Gastroesophageal sphincter (tissue), 4 donors: ENCODE measurements around the gene IDH3G. TPM values are rescaled to one million over a fixed set of nuclear protein-coding genes. Genes with fewer than 3 reads are reported as not detected.

ENCODE experiments used
- ATAC-seq: fragments of 150-250 bp; one replicate; pipeline ENCODE4 v1.9.1; 2016; ENCODE audit warnings: mild to moderate bottlenecking, moderate library complexity
- H3K27ac ChIP-seq, 4 donors: fragments of 200-600 bp; sonication (generic) in 3 of 4; 1 replicate in 3 of 4; 2 replicates in 1 of 4; pipeline ENCODE4 v1.5.1; 2016 to 2019
- H3K27me3 ChIP-seq: fragments of 200-600 bp; sonication (generic); one replicate; pipeline ENCODE4 v1.5.1; 2019
- H3K36me3 ChIP-seq, 2 donors: fragments of 200-600 bp; sonication (generic); one replicate each; pipeline ENCODE4 v1.5.1; 2019; ENCODE audit warnings: control low read depth in 1 of 2
- H3K4me1 ChIP-seq, 3 donors: fragments of 200-600 bp; sonication (generic); 1 replicate in 2 of 3; 2 replicates in 1 of 3; pipeline ENCODE4 v1.5.1; 2016 to 2019; ENCODE audit warnings: control low read depth in 2 of 3
- H3K4me3 ChIP-seq, 2 donors: fragments of 200-600 bp; sonication (generic); one replicate each; pipeline ENCODE4 v1.5.1; 2019; ENCODE audit warnings: mild to moderate bottlenecking in 1 of 2, moderate library complexity in 1 of 2
- H3K9me3 ChIP-seq, 3 donors: fragments of 200-600 bp; sonication (generic); one replicate each; pipeline ENCODE4 v1.5.1; 2017 to 2019; ENCODE audit warnings: control low read depth in 2 of 3
- EP300 ChIP-seq: sonication (generic); formaldehyde crosslinking; IDR thresholded peaks from one replicate; pipeline ENCODE4 v1.6.1; 2017; ENCODE audit warnings: antibody characterized with exemption, mild to moderate bottlenecking
- POLR2A ChIP-seq, 2 donors: fragments of 450-650 bp; IDR thresholded peaks; one replicate each; pipeline ENCODE4 v1.6.1; 2017; ENCODE audit warnings: antibody characterized with exemption in 2 of 2, mild to moderate bottlenecking in 2 of 2, moderate library complexity in 1 of 2
- POLR2AphosphoS5 ChIP-seq: sonication (generic); formaldehyde crosslinking; IDR thresholded peaks from one replicate; pipeline ENCODE4 v1.6.1; 2017; ENCODE audit warnings: antibody characterized with exemption
- WGBS, 2 donors: methylation state at CpG; one replicate each; pipeline ENCODE4 v1.1.5; 2018; ENCODE audit warnings: low coverage in 1 of 2; 5-methylcytosine and 5-hydroxymethylcytosine counted together
- total RNA-seq, 4 donors: library from RNA; depleted of rRNA; stranded (reverse); fragments of >200 nt; gene quantifications; one replicate each; pipeline ENCODE4 v1.1.0, GENCODE V29; 2016
- TF ChIP-seq, protein P1 (sequence below), 4 experiments: fragments of 200-600 bp in 2 of 4; fragments of 450-650 bp in 2 of 4; sonication (generic) in 1 of 4; IDR thresholded peaks; one replicate each; pipeline ENCODE4 v1.5.1; 2017 to 2019; ENCODE audit warnings: antibody characterized with exemption in 4 of 4, mild to moderate bottlenecking in 2 of 4, moderate library complexity in 2 of 4

IDH3G gene
- total RNA-seq, 4 donors from 2014 or later: 55.5 to 104 (median 59.7) TPM

DNA sequence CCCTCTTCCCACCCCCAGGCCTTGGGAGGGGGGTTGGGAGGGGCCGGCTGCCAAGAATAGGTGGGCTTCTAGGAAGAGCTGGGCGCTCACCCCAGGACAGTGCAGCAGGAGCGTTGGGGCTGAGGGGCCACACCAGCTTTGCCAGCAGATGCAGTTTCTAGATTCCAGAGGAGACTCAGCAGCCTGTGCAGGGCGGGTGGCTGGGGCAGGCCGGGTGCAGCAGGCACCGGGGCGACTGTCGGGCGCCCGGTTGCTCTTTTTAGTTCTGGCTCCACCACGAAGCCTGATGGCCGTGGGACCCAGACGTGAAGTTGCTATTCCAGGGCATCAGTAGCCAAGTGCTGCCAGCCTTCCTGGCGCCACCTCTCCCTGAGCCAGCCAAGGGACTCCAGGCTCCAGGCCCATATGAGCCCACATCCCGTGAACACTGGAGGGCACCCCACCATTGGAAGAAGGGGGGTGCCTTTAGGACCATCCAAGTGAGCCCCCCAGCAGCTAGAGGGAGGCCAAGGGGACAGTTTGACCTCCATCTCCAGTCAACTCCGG is 6.1 kb upstream of the IDH3G start:
- H3K4me3 ChIP-seq: no peak overlapping the region
- no peaks in the 10 kb centered on the region for H3K27me3 ChIP-seq
- no peak overlapping the region for H3K27ac ChIP-seq
- no peak for ATAC-seq
- peaks cover 0 to 21% (median 0%) of the 10 kb centered on the region in 3 donors for H3K4me1 ChIP-seq
- TF ChIP-seq POLR2A (IDR thresholded peaks at IDR 0.05): no peak
- H3K9me3 ChIP-seq: no peaks in the 10 kb centered on the region
- no CpG with 5 or more reads among the region's 16 CpGs for WGBS, 2 donors
- peaks cover 0 to 40% of the 10 kb centered on the region in 2 donors for H3K36me3 ChIP-seq

DNA sequence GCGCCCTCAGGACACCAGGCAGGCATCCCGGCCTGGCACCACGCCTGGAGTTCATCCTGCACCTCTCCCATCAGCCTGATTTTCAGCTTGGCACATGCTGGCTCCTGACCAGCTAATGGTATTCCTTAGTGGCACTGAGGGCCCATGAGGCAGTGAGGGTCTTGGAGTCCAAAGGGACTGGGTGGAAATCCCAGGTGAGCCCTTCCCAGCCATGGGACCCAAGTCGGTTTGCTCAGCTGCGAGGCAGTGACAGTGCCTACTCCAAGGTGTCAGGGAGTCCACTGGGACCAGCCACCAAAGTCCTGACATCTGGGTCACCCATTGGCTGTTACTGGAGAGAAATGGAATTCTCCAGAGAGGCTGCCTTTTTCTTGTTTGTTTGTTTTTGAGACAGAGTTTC is 5.2 kb upstream of the IDH3G start:
- 83% methylated on average over 1 of the region's 5 CpGs; no CpG with 5 or more reads in 1 of the 2 donors for WGBS, 2 donors
- Histone ChIP-seq H3K36me3 (peaks cover 0 to 40% of the 10 kb centered on the region in 2 donors), H3K27ac (no peak overlapping the region), H3K9me3 (no peaks in the 10 kb centered on the region), H3K4me1 (peaks cover 0 to 24% (median 0%) of the 10 kb centered on the region in 3 donors), H3K4me3 (no peak overlapping the region), H3K27me3 (no peaks in the 10 kb centered on the region)
- TF ChIP-seq POLR2A (IDR thresholded peaks at IDR 0.05) (no peak), EP300 (no peak), POLR2AphosphoS5 (no peak)
- ATAC-seq: no peak

DNA sequence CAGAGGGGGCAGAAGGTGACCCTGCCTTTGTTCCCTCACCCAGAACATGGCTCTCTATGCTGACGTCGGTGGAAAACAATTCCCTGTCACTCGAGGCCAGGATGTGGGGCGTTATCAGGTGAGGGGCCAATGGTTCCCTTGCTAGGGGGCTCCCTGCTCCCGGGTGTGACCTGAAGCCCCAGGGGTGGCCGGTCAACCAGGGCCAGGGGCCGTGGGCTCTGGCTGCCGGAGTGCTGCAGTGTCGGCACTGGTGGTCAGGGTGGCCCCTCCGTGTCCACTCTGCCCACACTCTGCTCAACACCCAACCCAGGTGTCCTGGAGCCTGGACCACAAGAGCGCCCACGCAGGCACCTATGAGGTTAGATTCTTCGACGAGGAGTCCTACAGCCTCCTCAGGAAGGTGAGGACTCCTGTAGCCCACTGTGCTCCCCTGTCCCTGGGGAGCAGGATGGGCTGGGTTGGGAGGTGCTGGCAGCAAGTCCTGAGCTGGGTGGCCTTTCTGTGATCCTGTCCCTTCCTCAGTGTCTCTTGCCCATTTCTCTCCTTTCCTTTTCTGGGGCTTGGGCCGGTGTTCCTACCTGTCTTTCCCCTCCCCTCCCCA is 3.3 kb upstream of the IDH3G start:
- Histone ChIP-seq H3K4me1 (peaks cover 0 to 34% (median 8%) of the 10 kb centered on the region in 3 donors), H3K36me3 (peaks cover 0 to 29% of the 10 kb centered on the region in 2 donors), H3K27me3 (no peaks in the 10 kb centered on the region), H3K9me3 (no peaks in the 10 kb centered on the region), H3K27ac (no peak overlapping the region), H3K4me3 (no peak overlapping the region)
- WGBS, 2 donors: no CpG with 5 or more reads among the region's 15 CpGs
- ATAC-seq: no peak
- TF ChIP-seq EP300 (no peak), POLR2AphosphoS5 (no peak), POLR2A (IDR thresholded peaks at IDR 0.05) (no peak)
- TF ChIP-seq, protein P1, sequence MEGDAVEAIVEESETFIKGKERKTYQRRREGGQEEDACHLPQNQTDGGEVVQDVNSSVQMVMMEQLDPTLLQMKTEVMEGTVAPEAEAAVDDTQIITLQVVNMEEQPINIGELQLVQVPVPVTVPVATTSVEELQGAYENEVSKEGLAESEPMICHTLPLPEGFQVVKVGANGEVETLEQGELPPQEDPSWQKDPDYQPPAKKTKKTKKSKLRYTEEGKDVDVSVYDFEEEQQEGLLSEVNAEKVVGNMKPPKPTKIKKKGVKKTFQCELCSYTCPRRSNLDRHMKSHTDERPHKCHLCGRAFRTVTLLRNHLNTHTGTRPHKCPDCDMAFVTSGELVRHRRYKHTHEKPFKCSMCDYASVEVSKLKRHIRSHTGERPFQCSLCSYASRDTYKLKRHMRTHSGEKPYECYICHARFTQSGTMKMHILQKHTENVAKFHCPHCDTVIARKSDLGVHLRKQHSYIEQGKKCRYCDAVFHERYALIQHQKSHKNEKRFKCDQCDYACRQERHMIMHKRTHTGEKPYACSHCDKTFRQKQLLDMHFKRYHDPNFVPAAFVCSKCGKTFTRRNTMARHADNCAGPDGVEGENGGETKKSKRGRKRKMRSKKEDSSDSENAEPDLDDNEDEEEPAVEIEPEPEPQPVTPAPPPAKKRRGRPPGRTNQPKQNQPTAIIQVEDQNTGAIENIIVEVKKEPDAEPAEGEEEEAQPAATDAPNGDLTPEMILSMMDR (IDR thresholded peaks at IDR 0.05): no peak

DNA sequence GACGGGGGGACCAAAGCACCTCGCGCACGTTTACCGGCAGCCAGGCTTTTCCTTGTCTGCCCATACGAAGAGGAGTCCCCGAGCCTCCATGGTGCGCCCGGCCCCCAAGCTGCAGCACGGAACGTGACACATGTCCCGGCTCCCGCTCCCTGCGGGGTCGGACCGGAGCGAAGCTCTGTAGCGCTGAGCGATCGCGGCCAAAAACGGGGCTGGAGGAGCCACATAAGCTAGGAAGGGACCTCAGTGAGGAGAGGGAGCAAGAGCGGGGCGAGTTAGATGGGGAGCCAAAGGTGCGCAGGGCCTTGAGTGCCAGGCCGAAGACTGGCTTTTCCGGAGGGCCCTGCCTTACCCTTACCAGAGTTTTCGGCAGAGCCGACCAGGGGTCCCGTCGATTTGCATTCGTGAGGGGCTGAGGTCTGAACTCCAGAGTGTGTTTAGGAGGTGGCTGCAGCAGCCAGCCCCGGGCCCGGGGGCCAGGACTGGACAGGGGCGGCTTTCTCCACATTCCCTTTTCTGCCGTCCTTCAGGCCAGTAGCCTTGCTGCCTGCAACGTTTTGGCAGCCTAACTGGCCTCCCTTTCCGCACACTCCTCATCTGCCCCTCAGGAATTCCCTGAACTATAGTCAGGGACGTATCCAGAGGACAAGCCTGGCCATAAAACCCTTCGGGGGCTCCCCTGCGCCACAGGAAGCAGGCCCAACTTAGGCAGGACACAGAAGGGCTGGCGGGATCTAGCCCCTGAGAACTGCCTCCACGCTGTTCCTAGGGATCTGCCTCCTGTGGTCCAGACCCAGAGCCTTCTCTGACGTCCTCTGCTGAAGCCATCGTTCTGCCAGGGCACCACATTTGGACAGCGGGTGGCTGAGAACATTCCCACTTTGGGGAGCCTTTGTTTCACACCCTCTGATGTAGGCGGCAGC is 982 bp upstream of the IDH3G start:
- no CpG with 5 or more reads among the region's 47 CpGs for WGBS, 2 donors
- TF ChIP-seq EP300 (no peak), POLR2A (IDR thresholded peaks at IDR 0.05) (no peak), POLR2AphosphoS5 (no peak)
- TF ChIP-seq, protein P1 (IDR thresholded peaks at IDR 0.05): no peak
- no peaks in the 10 kb centered on the region for H3K9me3 ChIP-seq
- H3K36me3 ChIP-seq: peaks cover 0 to 35% of the 10 kb centered on the region in 2 donors
- ATAC-seq: peak; percentile 1
- H3K4me3 ChIP-seq: peak overlapping the region; percentile 66 to 73
- no peaks in the 10 kb centered on the region for H3K27me3 ChIP-seq
- peak overlapping the region; percentile 87 to 96 (median 94) for H3K27ac ChIP-seq
- peaks cover 0 to 54% (median 9%) of the 10 kb centered on the region in 3 donors for H3K4me1 ChIP-seq

DNA sequence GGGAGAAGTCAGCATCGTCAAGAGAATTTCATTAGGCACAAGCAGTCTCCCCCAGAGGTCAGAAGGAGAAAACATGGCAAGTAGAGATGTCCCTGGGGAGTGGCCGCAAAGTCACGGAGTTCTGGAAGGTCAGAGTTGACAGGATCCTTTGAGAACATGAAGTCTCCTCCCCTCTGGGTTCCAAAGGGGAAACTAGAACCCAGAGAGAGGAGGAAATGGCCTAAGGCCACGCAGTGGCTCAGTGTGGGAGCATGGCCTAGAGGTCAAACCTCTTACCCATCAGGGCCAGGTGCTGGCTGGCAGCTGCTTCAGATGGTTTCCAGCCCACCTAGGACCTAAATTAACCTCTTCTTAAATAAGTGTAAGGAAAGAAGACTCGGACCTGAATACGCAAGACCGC is 884 bp downstream of the IDH3G start:
- WGBS, 2 donors: 17 to 25% methylated on average over 1 to 5 of the region's 7 CpGs
- peaks cover 0 to 41% of the 10 kb centered on the region in 2 donors for H3K36me3 ChIP-seq
- H3K4me3 ChIP-seq: peak overlapping the region; percentile 66 to 73
- no peak for ATAC-seq
- H3K27me3 ChIP-seq: no peaks in the 10 kb centered on the region
- H3K9me3 ChIP-seq: no peaks in the 10 kb centered on the region
- H3K27ac ChIP-seq: peak overlapping the region; percentile 92 to 96 (median 94)
- peaks cover 0 to 54% (median 9%) of the 10 kb centered on the region in 3 donors for H3K4me1 ChIP-seq
- TF ChIP-seq, protein P1 (IDR thresholded peaks at IDR 0.05): no peak
- TF ChIP-seq POLR2AphosphoS5 (no peak), POLR2A (IDR thresholded peaks at IDR 0.05) (no peak), EP300 (no peak)
